Ectodermal cell (in vitro differentiated cells): ENCODE data around the gene FCN1.
"Not testable (repeated sequence)": the region's sequence is repeated elsewhere in the genome, so short reads cannot be mapped to it uniquely, and the experiment has no call there.

Experiments
- H3K27ac ChIP-seq: 2 replicates; pipeline ENCODE4 v1.7.0; 2013; ENCODE audit warnings: mild to moderate bottlenecking, low read depth, low read length; ENCODE audit not compliant: insufficient read depth, poor library complexity, severe bottlenecking
- H3K27me3 ChIP-seq: 2 replicates; pipeline ENCODE4 v1.7.0; 2013; ENCODE audit warnings: mild to moderate bottlenecking, low read length; ENCODE audit not compliant: insufficient read depth, control insufficient read depth, poor library complexity, severe bottlenecking
- H3K36me3 ChIP-seq: one replicate; pipeline ENCODE4 v1.7.0; 2013; ENCODE audit warnings: low read length; ENCODE audit not compliant: control insufficient read depth, insufficient read depth
- H3K4me1 ChIP-seq: one replicate; pipeline ENCODE4 v1.7.0; 2013; ENCODE audit warnings: low read length; ENCODE audit not compliant: control insufficient read depth, insufficient read depth
- H3K4me3 ChIP-seq: 2 replicates; pipeline ENCODE4 v1.7.0; 2013; ENCODE audit warnings: low read depth, low read length, control low read depth; ENCODE audit not compliant: insufficient read depth
- H3K9me3 ChIP-seq: 2 replicates; pipeline ENCODE4 v1.7.0; 2013; ENCODE audit warnings: mild to moderate bottlenecking, low read length, moderate library complexity; ENCODE audit not compliant: control insufficient read depth
- WGBS, 2 experiments: methylation state at CpG; one replicate each; pipeline ENCODE4 v1.1.7; 2013; ENCODE audit warnings: missing lambda C conversion rate in 2 of 2; 5-methylcytosine and 5-hydroxymethylcytosine counted together

FCN1 gene

GRCh38 chr9:134863941-134864820 lies 53.5 kb downstream of the FCN1 start:
- H3K27ac ChIP-seq: no peak overlapping the region
- H3K36me3 ChIP-seq: no peaks in the 10 kb centered on the region
- no peaks in the 10 kb centered on the region for H3K27me3 ChIP-seq
- no peaks in the 10 kb centered on the region for H3K4me1 ChIP-seq
- H3K9me3 ChIP-seq: no peaks in the 10 kb centered on the region
- 90 to 91% methylated on average over 28 of the region's 28 CpGs for WGBS, 2 experiments
- no peak overlapping the region for H3K4me3 ChIP-seq

DNA sequence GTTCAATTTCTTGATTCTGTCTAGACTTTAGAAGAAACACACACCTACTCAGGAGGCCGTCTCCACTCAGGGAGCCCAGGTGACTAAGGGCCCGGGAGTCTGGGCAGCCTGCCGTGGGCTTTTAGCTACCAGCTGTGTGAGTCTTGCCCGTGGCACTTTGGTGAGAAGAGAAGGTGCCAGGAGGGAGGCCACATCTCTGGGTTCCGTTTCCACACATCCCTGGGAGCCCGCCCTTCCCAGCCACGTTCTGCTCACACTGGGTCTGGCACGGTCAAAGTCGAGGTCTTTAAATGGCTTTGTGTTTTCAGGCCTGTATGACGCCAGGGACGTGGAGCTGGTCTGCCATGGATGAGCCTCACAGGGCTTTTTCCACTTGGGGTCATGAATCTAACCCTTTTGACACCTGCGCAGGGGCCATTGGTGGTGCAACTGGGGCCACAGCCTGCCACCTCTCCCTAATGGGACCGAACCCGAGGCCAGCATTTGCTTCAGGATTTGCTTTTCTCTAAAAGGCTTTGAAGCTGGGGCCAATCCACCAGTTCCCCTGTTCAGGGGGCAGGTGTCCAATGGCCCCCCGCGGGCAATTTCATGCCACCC lies 54.3 kb downstream of the FCN1 start:
- Histone ChIP-seq H3K9me3 (no peaks in the 10 kb centered on the region), H3K4me1 (no peaks in the 10 kb centered on the region), H3K4me3 (no peak overlapping the region), H3K36me3 (no peaks in the 10 kb centered on the region), H3K27me3 (no peaks in the 10 kb centered on the region), H3K27ac (no peak overlapping the region)
- 94 to 95% methylated on average over 16 of the region's 16 CpGs for WGBS, 2 experiments

DNA sequence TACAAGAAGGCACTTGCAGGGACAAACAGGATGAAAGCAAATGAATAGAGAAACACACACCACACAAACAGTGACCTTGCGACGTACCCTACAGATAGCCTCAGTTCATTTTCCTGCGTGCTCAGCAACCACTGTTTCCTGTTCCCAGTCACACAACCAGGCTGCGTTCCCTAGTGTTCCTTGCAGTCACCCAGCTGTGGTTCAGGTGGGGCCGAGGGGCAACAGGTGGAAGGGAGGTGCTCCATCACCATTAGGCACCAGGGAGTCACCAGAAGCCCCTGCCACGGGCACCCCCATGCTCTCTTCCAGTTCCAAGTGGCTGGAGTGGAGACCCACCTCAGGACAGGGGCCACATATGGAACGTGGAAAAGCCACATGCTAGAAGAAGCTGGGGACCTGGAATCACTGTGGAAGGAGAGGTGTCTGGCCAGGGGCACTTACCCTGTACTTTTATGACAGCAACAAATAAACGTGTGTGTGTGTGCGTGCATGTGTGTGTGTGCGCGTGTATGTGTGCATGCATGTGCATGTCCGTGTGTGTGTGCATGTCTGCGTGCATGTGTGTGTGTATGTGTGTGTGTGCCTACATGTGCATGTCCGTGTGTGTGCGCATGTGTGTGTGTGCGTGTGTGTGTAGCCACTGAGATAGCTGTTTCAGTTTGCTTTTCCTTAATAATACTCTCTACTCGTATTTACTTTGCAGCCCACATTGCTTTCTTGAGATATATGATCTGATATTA lies 55.9 kb downstream of the FCN1 start:
- H3K36me3 ChIP-seq: no peaks in the 10 kb centered on the region
- no peak overlapping the region for H3K27ac ChIP-seq
- no peaks in the 10 kb centered on the region for H3K27me3 ChIP-seq
- no peaks in the 10 kb centered on the region for H3K9me3 ChIP-seq
- no peaks in the 10 kb centered on the region for H3K4me1 ChIP-seq
- WGBS, 2 experiments: 93 to 94% methylated on average over 16 of the region's 17 CpGs
- H3K4me3 ChIP-seq: no peak overlapping the region

- 93 to 94% methylated on average over 13 of the region's 13 CpGs for WGBS, 2 experiments
- no peaks in the 10 kb centered on the region for H3K27me3 ChIP-seq
- no peak overlapping the region for H3K4me3 ChIP-seq
- no peaks in the 10 kb centered on the region for H3K4me1 ChIP-seq
- no peak overlapping the region for H3K27ac ChIP-seq
- H3K9me3 ChIP-seq: no peaks in the 10 kb centered on the region
- no peaks in the 10 kb centered on the region for H3K36me3 ChIP-seq
Observed at GRCh38 chr9:134860510-134860909, 57.2 kb downstream of the FCN1 start.

GRCh38 chr9:134858051-134858841 lies 59.5 kb downstream of the FCN1 start:
- Histone ChIP-seq H3K27me3 (no peaks in the 10 kb centered on the region), H3K36me3 (no peaks in the 10 kb centered on the region), H3K9me3 (no peaks in the 10 kb centered on the region), H3K4me1 (no peaks in the 10 kb centered on the region), H3K4me3 (no peak overlapping the region), H3K27ac (no peak overlapping the region)
- 85 to 86% methylated on average over 11 of the region's 11 CpGs for WGBS, 2 experiments

DNA sequence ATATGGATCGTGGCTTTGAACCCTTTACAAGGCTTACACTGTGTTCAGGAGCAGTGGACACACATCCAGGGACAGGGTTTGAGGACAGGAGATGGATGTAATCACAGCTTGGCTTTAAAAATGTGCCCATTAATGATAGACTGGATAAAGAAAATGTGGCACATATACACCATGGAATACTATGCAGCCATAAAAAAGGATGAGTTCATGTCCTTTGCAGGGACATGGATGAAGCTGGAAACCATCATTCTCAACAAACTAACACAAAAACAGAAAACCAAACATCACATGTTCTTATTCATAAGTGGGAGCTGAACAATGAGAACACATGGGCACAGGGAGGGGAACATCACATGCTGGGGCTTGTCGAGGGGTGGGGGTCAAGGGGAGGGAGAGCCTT lies 60.3 kb downstream of the FCN1 start:
- 89 to 92% methylated on average over 2 of the region's 2 CpGs for WGBS, 2 experiments
- H3K4me1 ChIP-seq, H3K4me3 ChIP-seq: not testable (repeated sequence)

GRCh38 chr9:134855900-134856377 lies 61.8 kb downstream of the FCN1 start:
- Histone ChIP-seq H3K9me3 (no peaks in the 10 kb centered on the region), H3K27me3 (no peaks in the 10 kb centered on the region), H3K36me3 (no peaks in the 10 kb centered on the region), H3K4me3 (no peak overlapping the region), H3K27ac (no peak overlapping the region), H3K4me1 (no peaks in the 10 kb centered on the region)
- 85 to 87% methylated on average over 8 of the region's 9 CpGs for WGBS, 2 experiments

More for the DNA sequence above, 60.3 kb downstream of the FCN1 start:
- not testable (repeated sequence) for H3K27ac ChIP-seq, H3K27me3 ChIP-seq, H3K9me3 ChIP-seq, H3K36me3 ChIP-seq
